Measurements from ENCODE around the gene RORB.

- TF ChIP-seq CTCF (IDR thresholded peaks at IDR 0.05) (no peak), POLR2A (IDR thresholded peaks at IDR 0.05) (no peak)
Observed at GRCh38 chr9:74576176-74576575, 79.0 kb downstream of the RORB start.
